Endothelial cell of umbilical vein (primary cell): ENCODE results near the gene SH3RF1. TPM values are rescaled to one million over a fixed set of nuclear protein-coding genes. Genes with fewer than 3 reads are reported as not detected.

Experiments used
- BruUV-seq: library from RNA; stranded (reverse); fragments of 400-500 nt; replicated peaks from 2 replicates; lab custom pipeline; 2021; lab: Mats Ljungman, UMichigan
- CTCF ChIA-PET: fragments of 300-600, 350-600 bp; sonication (Branson Sonifier 250); formaldehyde crosslinking; loops from one replicate; lab custom pipeline; 2021; ENCODE audit warnings: antibody characterized with exemption, inconsistent platforms; lab: Charles Lee
- POLR2A ChIA-PET: fragments of 300-600, 350-600 bp; sonication (Branson Sonifier 250); formaldehyde crosslinking; loops from one replicate; lab custom pipeline; 2021; ENCODE audit warnings: antibody characterized with exemption, inconsistent platforms; lab: Charles Lee
- DNase-seq: peaks from one replicate; pipeline ENCODE4 v3.0.0-alpha.2; 2011; ENCODE audit warnings: low read depth, low spot score
- FAIRE-seq: peaks from 2 replicates; lab custom pipeline; 2011; peaks lifted over from hg19 to GRCh38; lab: Jason Lieb, UNC
- H2AFZ ChIP-seq: 2 replicates; pipeline ENCODE4 v1.6.0; 2012; ENCODE audit warnings: low read depth, low read length, control low read depth, inconsistent platforms
- H3K27ac ChIP-seq: 2 replicates; pipeline ENCODE4 v1.5.1; 2011; ENCODE audit warnings: low read depth, mild to moderate bottlenecking, control low read depth, low read length, moderate library complexity; ENCODE audit not compliant: insufficient read depth
- H3K27me3 ChIP-seq, 2 experiments: 2 replicates each; pipeline versions ENCODE4 v1.6.0 to v1.6.1; 2011; ENCODE audit warnings: low read length in 2 of 2, mixed read lengths in 1 of 2; ENCODE audit not compliant: control insufficient read depth in 2 of 2, insufficient read depth in 2 of 2
- H3K36me3 ChIP-seq, 2 experiments: 2 replicates in 1 of 2; 3 replicates in 1 of 2; pipeline ENCODE4 v1.5.1; 2011; ENCODE audit warnings: low read length in 2 of 2, mild to moderate bottlenecking in 1 of 2, moderate library complexity in 1 of 2; ENCODE audit not compliant: control insufficient read depth in 2 of 2, insufficient read depth in 2 of 2; ENCODE audit errors: extremely low read depth in 1 of 2
- H3K4me1 ChIP-seq: 3 replicates; pipeline ENCODE4 v1.5.1; 2011; ENCODE audit warnings: mild to moderate bottlenecking, low read length; ENCODE audit not compliant: control insufficient read depth, insufficient read depth; ENCODE audit errors: extremely low read depth
- H3K4me2 ChIP-seq: 2 replicates; pipeline ENCODE4 v1.6.1; 2011; ENCODE audit warnings: low read length, control low read depth, mixed read lengths; ENCODE audit not compliant: insufficient read depth
- H3K4me3 ChIP-seq, 3 experiments: fragments of 200-600 bp in 1 of 3; sonication (generic), shearing (Covaris generic) in 1 of 3; replicated peaks in 1 of 3; 2 replicates each; pipeline ENCODE4 v1.5.1; 2011 to 2016; ENCODE audit warnings: control low read depth in 3 of 3, low read length in 3 of 3, mild to moderate bottlenecking in 2 of 3, inconsistent platforms in 1 of 3, low read depth in 1 of 3, moderate library complexity in 1 of 3; ENCODE audit not compliant: insufficient read depth in 1 of 3
- H3K79me2 ChIP-seq: 2 replicates; pipeline ENCODE4 v1.6.0; 2012; ENCODE audit warnings: low read length, inconsistent platforms; ENCODE audit not compliant: control insufficient read depth, insufficient read depth
- H3K9ac ChIP-seq: replicated peaks from 2 replicates; pipeline ENCODE3; 2011; ENCODE audit warnings: low read length, control low read depth; ENCODE audit not compliant: insufficient read depth; ENCODE audit errors: extremely low read depth
- H3K9me1 ChIP-seq: replicated peaks from 3 replicates; pipeline ENCODE4 v1.6.0; 2011; ENCODE audit warnings: mild to moderate bottlenecking, low read length; ENCODE audit not compliant: control insufficient read depth, insufficient read depth; ENCODE audit errors: extremely low read depth
- H3K9me3 ChIP-seq: replicated peaks from 2 replicates; pipeline ENCODE4 v1.5.1; 2012; ENCODE audit warnings: low read length, inconsistent platforms; ENCODE audit not compliant: control insufficient read depth, insufficient read depth
- H4K20me1 ChIP-seq: replicated peaks from 2 replicates; pipeline ENCODE3; 2011; ENCODE audit warnings: mild to moderate bottlenecking, low read length; ENCODE audit not compliant: control insufficient read depth, insufficient read depth; ENCODE audit errors: extremely low read depth
- CTCF ChIP-seq, 2 donors: IDR thresholded peaks; 1 replicate in 1 of 2; 2 replicates in 1 of 2; pipeline ENCODE4 v1.5.1; 2011; ENCODE audit warnings: low read length in 2 of 2, mild to moderate bottlenecking in 2 of 2, moderate library complexity in 2 of 2, control low read depth in 1 of 2, inconsistent platforms in 1 of 2, low read depth in 1 of 2; ENCODE audit not compliant: insufficient read depth in 1 of 2; ENCODE audit errors: extremely low read depth in 1 of 2
- EZH2 ChIP-seq: IDR thresholded peaks from 2 replicates; pipeline ENCODE4 v1.6.1; 2012; ENCODE audit warnings: borderline replicate concordance, low read depth, mild to moderate bottlenecking, moderate library complexity, low read length, inconsistent platforms; ENCODE audit not compliant: severe bottlenecking
- FOS ChIP-seq: IDR thresholded peaks from 2 replicates; pipeline ENCODE4 v1.6.1; 2011; ENCODE audit warnings: mild to moderate bottlenecking, low read length, moderate library complexity, borderline replicate concordance; ENCODE audit not compliant: insufficient read depth
- GATA2 ChIP-seq: IDR thresholded peaks from 2 replicates; pipeline ENCODE4 v1.7.0; 2011; ENCODE audit warnings: low read depth, mild to moderate bottlenecking, moderate library complexity, mixed read lengths, low read length; ENCODE audit not compliant: insufficient read length, insufficient read depth
- JUN ChIP-seq: IDR thresholded peaks from 2 replicates; pipeline ENCODE4 v1.6.1; 2011; ENCODE audit warnings: borderline replicate concordance, low read depth; ENCODE audit not compliant: insufficient read length, insufficient read depth
- MAX ChIP-seq: IDR thresholded peaks from 2 replicates; pipeline ENCODE4 v1.6.1; 2011; ENCODE audit not compliant: insufficient read depth, insufficient read length
- MYC ChIP-seq: IDR thresholded peaks from one replicate; pipeline ENCODE4 v1.6.1; 2011; ENCODE audit warnings: mild to moderate bottlenecking, low read depth, low read length
- POLR2A ChIP-seq: IDR thresholded peaks from 2 replicates; pipeline ENCODE4 v1.6.1; 2012; ENCODE audit warnings: low read depth, mild to moderate bottlenecking, control low read depth, low read length
- POLR2AphosphoS5 ChIP-seq: IDR thresholded peaks from 2 replicates; pipeline ENCODE4 v1.6.1; 2012; ENCODE audit warnings: low read depth, mild to moderate bottlenecking, control low read depth, low read length, moderate library complexity; ENCODE audit not compliant: insufficient read depth
- dilution Hi-C: fragments of 300-500 bp; cut with MboI; formaldehyde crosslinking; loops from one replicate; pipeline ENCODE4 v1.15.0; 2019; ENCODE audit warnings: low sequenced_read_pairs; ENCODE audit not compliant: extremely low pct_ligation_motif_present
- intact Hi-C: fragments of 100-400 bp; cut with micrococcal nuclease; formaldehyde crosslinking; loops from one replicate; pipeline ENCODE4 v1.10.0; 2022
- polyA plus RNA-seq, 4 experiments: library from polyadenylated mRNA; depleted of rRNA in 3 of 4; stranded (reverse) in 3 of 4; unstranded in 1 of 4; fragments of >200 nt; gene quantifications; 2 replicates each; pipeline versions ENCODE4 v1.2.1 to v1.2.3, GENCODE V29; 2011 to 2012; ENCODE audit warnings: missing spikeins in 1 of 4
- total RNA-seq: library from RNA; stranded (reverse); gene quantifications from 2 replicates; pipeline ENCODE4 v1.2.3, GENCODE V29; 2021

SH3RF1 gene
- total and polyA plus RNA-seq, 2 donors (not counting 3 experiments of a cell fraction or from before 2014, with no cell fraction given) = 16.2 to 24.9 TPM

- Histone ChIP-seq H3K27ac (no peak overlapping the region), H3K9me1 (no peaks in the 10 kb centered on the region), H3K9ac (no peak overlapping the region), H3K79me2 (peaks cover 14% of the 10 kb centered on the region), H2AFZ (no peak overlapping the region), H3K27me3 (no peaks in the 10 kb centered on the region), H4K20me1 (no peaks in the 10 kb centered on the region), H3K9me3 (no peaks in the 10 kb centered on the region), H3K4me2 (no peak overlapping the region), H3K36me3 (peaks cover 11 to 16% of the 10 kb centered on the region in 2 experiments), H3K4me1 (peaks cover 26% of the 10 kb centered on the region), H3K4me3 (no peak overlapping the region)
- intact Hi-C loops = no loop called here
- no peak for DNase-seq
- CTCF ChIA-PET = no interaction called here
- FAIRE-seq = no peak
- dilution Hi-C loops = no loop called here
- TF ChIP-seq CTCF (IDR thresholded peaks at IDR 0.05; ENCODE audit: extremely low read depth in 1 of 2, insufficient read depth in 1 of 2, low read depth in 1 of 2, low read length in 2 of 2) (no peak), JUN (no peak), EZH2 (no peak), MAX (no peak), POLR2A (no peak)
- no TSS peak for BruUV-seq
- POLR2A ChIA-PET = no interaction called here
These were observed 174.5 kb downstream of the SH3RF1 start for GRCh38 chr4:169096221-169096620.

- Histone ChIP-seq H3K9ac (no peak overlapping the region), H3K79me2 (peaks cover 11% of the 10 kb centered on the region), H3K4me2 (no peak overlapping the region), H3K36me3 (peaks cover 8 to 16% of the 10 kb centered on the region in 2 experiments), H3K9me3 (no peaks in the 10 kb centered on the region), H3K27me3 (no peaks in the 10 kb centered on the region), H3K4me1 (peaks cover 22% of the 10 kb centered on the region), H3K4me3 (no peak overlapping the region), H4K20me1 (no peaks in the 10 kb centered on the region), H2AFZ (no peak overlapping the region), H3K27ac (no peak overlapping the region), H3K9me1 (no peaks in the 10 kb centered on the region)
- DNase-seq (no peak), FAIRE-seq (no peak)
- TF ChIP-seq POLR2A (no peak), FOS (no peak), MYC (no peak), GATA2 (no peak), POLR2AphosphoS5 (no peak), JUN (no peak), EZH2 (no peak), CTCF (IDR thresholded peaks at IDR 0.05; ENCODE audit: extremely low read depth in 1 of 2, insufficient read depth in 1 of 2, low read depth in 1 of 2, low read length in 2 of 2) (no peak), MAX (no peak)
- ChIA-PET CTCF (interaction anchor here (1.0 kb wide), 1 partner anchor 14 kb away, joined by 5 read pairs; no protein-coding TSS in a partner anchor), POLR2A (no interaction called here)
- intact Hi-C loops = no loop called here
- dilution Hi-C loops = no loop called here
- BruUV-seq = no TSS peak
These were observed 176.0 kb downstream of the SH3RF1 start for GRCh38 chr4:169094656-169095231.
